COR-L47 (cell line): ENCODE data around the gene PLD5.
"Not testable (repeated sequence)": the region's sequence is repeated elsewhere in the genome, so short reads cannot be mapped to it uniquely, and the experiment has no call there.

Source experiments
- DNase-seq: peaks from one replicate; lab custom pipeline; 2025; lab: John Stamatoyannopoulos, UW

Gene PLD5

GRCh38 chr1:242212401-242212800 lies 312.1 kb downstream of the PLD5 start:
- DNase-seq, result peak; percentile 16

GRCh38 chr1:242211254-242212022 lies 313.1 kb downstream of the PLD5 start:
- no peak for DNase-seq

- not testable (repeated sequence) for DNase-seq
Observed at GRCh38 chr1:242210316-242210715, 314.2 kb downstream of the PLD5 start.

- no peak for DNase-seq
Observed at GRCh38 chr1:242209063-242209462, 315.4 kb downstream of the PLD5 start.

GRCh38 chr1:242208021-242208420 lies 316.5 kb downstream of the PLD5 start:
- no peak for DNase-seq

GRCh38 chr1:242206994-242207393 lies 317.5 kb downstream of the PLD5 start:
- no peak for DNase-seq

GRCh38 chr1:242205622-242206489 lies 318.6 kb downstream of the PLD5 start:
- no peak for DNase-seq

GRCh38 chr1:242203262-242203661 lies 321.2 kb downstream of the PLD5 start:
- no peak for DNase-seq

GRCh38 chr1:242201090-242201489 lies 323.4 kb downstream of the PLD5 start:
- no peak for DNase-seq

GRCh38 chr1:242199776-242200458 lies 324.6 kb downstream of the PLD5 start:
- no peak for DNase-seq

- DNase-seq, result no peak
Observed at GRCh38 chr1:242197907-242198820, 326.3 kb downstream of the PLD5 start.

- no peak for DNase-seq
Observed at GRCh38 chr1:242196914-242197313, 327.6 kb downstream of the PLD5 start.

- DNase-seq, result no peak
Observed at GRCh38 chr1:242196101-242196500, 328.4 kb downstream of the PLD5 start.

GRCh38 chr1:242189591-242189990 lies 334.9 kb downstream of the PLD5 start:
- DNase-seq, result no peak

GRCh38 chr1:242187816-242188215 lies 336.7 kb downstream of the PLD5 start:
- DNase-seq, result no peak

- DNase-seq, result no peak
Observed at GRCh38 chr1:242187171-242187570, 337.3 kb downstream of the PLD5 start.

- DNase-seq, result peak; percentile 93
Observed at GRCh38 chr1:242185731-242186130, 338.8 kb downstream of the PLD5 start.

- peak; percentile 32 for DNase-seq
Observed at GRCh38 chr1:242184955-242185354, 339.5 kb downstream of the PLD5 start.

GRCh38 chr1:242179767-242180166 lies 344.7 kb downstream of the PLD5 start:
- DNase-seq, result not testable (repeated sequence)

GRCh38 chr1:242178924-242179708 lies 345.4 kb downstream of the PLD5 start:
- DNase-seq, result peak; percentile 64

GRCh38 chr1:242178436-242178835 lies 346.1 kb downstream of the PLD5 start:
- DNase-seq, result no peak
